Gastroesophageal sphincter (tissue), 4 donors: ENCODE measurements around the gene DGKZ. TPM values are rescaled to one million over a fixed set of nuclear protein-coding genes. Genes with fewer than 3 reads are reported as not detected.

Source experiments
- ATAC-seq: fragments of 150-250 bp; one replicate; pipeline ENCODE4 v1.9.1; 2016; ENCODE audit warnings: mild to moderate bottlenecking, moderate library complexity
- H3K27ac ChIP-seq, 4 donors: fragments of 200-600 bp; sonication (generic) in 3 of 4; 1 replicate in 3 of 4; 2 replicates in 1 of 4; pipeline ENCODE4 v1.5.1; 2016 to 2019
- H3K27me3 ChIP-seq: fragments of 200-600 bp; sonication (generic); one replicate; pipeline ENCODE4 v1.5.1; 2019
- H3K36me3 ChIP-seq, 2 donors: fragments of 200-600 bp; sonication (generic); one replicate each; pipeline ENCODE4 v1.5.1; 2019; ENCODE audit warnings: control low read depth in 1 of 2
- H3K4me1 ChIP-seq, 3 donors: fragments of 200-600 bp; sonication (generic); 1 replicate in 2 of 3; 2 replicates in 1 of 3; pipeline ENCODE4 v1.5.1; 2016 to 2019; ENCODE audit warnings: control low read depth in 2 of 3
- H3K4me3 ChIP-seq, 2 donors: fragments of 200-600 bp; sonication (generic); one replicate each; pipeline ENCODE4 v1.5.1; 2019; ENCODE audit warnings: mild to moderate bottlenecking in 1 of 2, moderate library complexity in 1 of 2
- H3K9me3 ChIP-seq, 3 donors: fragments of 200-600 bp; sonication (generic); one replicate each; pipeline ENCODE4 v1.5.1; 2017 to 2019; ENCODE audit warnings: control low read depth in 2 of 3
- EP300 ChIP-seq: sonication (generic); formaldehyde crosslinking; IDR thresholded peaks from one replicate; pipeline ENCODE4 v1.6.1; 2017; ENCODE audit warnings: antibody characterized with exemption, mild to moderate bottlenecking
- POLR2A ChIP-seq, 2 donors: fragments of 450-650 bp; IDR thresholded peaks; one replicate each; pipeline ENCODE4 v1.6.1; 2017; ENCODE audit warnings: antibody characterized with exemption in 2 of 2, mild to moderate bottlenecking in 2 of 2, moderate library complexity in 1 of 2
- POLR2AphosphoS5 ChIP-seq: sonication (generic); formaldehyde crosslinking; IDR thresholded peaks from one replicate; pipeline ENCODE4 v1.6.1; 2017; ENCODE audit warnings: antibody characterized with exemption
- WGBS, 2 donors: methylation state at CpG; one replicate each; pipeline ENCODE4 v1.1.5; 2018; ENCODE audit warnings: low coverage in 1 of 2; 5-methylcytosine and 5-hydroxymethylcytosine counted together
- total RNA-seq, 4 donors: library from RNA; depleted of rRNA; stranded (reverse); fragments of >200 nt; gene quantifications; one replicate each; pipeline ENCODE4 v1.1.0, GENCODE V29; 2016
- TF ChIP-seq, protein P1 (sequence below), 4 experiments: fragments of 200-600 bp in 2 of 4; fragments of 450-650 bp in 2 of 4; sonication (generic) in 1 of 4; IDR thresholded peaks; one replicate each; pipeline ENCODE4 v1.5.1; 2017 to 2019; ENCODE audit warnings: antibody characterized with exemption in 4 of 4, mild to moderate bottlenecking in 2 of 4, moderate library complexity in 2 of 4

DGKZ gene
- total RNA-seq, 4 donors from 2014 or later, result 39.2 to 78.8 (median 46.5) TPM

- 3% methylated on average over 6 of the region's 80 CpGs; no CpG with 5 or more reads in 1 of the 2 donors for WGBS, 2 donors
- Histone ChIP-seq H3K36me3 (no peaks in the 10 kb centered on the region), H3K27ac (no peak overlapping the region), H3K9me3 (no peaks in the 10 kb centered on the region), H3K4me3 (peak overlapping the region in 1 of 2 donors; percentile 44), H3K4me1 (peaks cover 0 to 45% (median 31%) of the 10 kb centered on the region in 3 donors), H3K27me3 (peaks cover 86% of the 10 kb centered on the region)
- no peak for TF ChIP-seq POLR2AphosphoS5
- TF ChIP-seq EP300, result no peak
- TF ChIP-seq, protein P1, sequence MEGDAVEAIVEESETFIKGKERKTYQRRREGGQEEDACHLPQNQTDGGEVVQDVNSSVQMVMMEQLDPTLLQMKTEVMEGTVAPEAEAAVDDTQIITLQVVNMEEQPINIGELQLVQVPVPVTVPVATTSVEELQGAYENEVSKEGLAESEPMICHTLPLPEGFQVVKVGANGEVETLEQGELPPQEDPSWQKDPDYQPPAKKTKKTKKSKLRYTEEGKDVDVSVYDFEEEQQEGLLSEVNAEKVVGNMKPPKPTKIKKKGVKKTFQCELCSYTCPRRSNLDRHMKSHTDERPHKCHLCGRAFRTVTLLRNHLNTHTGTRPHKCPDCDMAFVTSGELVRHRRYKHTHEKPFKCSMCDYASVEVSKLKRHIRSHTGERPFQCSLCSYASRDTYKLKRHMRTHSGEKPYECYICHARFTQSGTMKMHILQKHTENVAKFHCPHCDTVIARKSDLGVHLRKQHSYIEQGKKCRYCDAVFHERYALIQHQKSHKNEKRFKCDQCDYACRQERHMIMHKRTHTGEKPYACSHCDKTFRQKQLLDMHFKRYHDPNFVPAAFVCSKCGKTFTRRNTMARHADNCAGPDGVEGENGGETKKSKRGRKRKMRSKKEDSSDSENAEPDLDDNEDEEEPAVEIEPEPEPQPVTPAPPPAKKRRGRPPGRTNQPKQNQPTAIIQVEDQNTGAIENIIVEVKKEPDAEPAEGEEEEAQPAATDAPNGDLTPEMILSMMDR (IDR thresholded peaks at IDR 0.05), result peak in 3 of 4 experiments; percentile 75 to 92 (median 81)
- no peak for TF ChIP-seq POLR2A (IDR thresholded peaks at IDR 0.05)
- peak; percentile 53 for ATAC-seq
Observed at GRCh38 chr11:46389450-46390330, 42.4 kb downstream of the DGKZ start.

DNA sequence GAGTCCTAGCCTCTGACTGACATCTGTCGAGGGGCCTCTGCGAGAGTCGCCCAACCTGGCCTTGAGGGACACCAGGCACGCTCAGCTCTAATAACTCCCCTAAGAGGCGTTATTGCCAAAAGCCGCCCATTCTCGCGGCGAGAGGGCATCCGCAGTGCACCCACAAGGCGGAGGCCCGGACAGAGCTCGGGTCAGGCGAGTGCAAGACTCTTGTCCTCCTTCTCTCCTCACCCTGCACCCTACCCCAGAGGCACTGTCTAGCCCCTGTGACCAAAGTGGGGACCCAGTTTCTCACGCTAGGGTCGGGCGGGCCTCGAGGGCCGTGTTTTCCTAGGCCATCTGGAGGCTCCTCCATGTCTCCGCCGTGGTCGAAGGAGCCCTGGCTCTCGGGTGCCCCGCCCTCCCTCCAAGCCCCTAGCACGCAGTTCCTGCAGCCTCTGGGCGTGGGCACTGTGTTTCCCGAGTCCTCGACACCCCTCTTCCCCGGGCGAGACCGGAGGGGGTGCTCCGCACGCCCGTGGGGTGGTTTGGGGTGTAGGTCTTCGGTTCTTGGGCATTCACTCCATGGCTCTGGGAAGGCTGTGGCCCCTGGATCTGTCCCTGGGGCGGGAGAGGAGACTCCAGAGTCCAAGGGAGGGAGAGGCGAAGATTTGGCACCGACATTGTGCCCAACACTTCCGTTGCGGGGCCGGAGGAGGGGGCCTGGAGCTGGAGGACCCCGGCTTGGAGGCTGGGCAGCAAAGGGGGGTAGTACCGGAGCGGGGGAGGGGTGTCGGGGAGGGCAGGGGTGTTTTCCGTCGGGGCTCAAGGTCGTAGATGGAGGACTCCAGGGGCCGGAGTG is 43.3 kb downstream of the DGKZ start:
- H3K27me3 ChIP-seq, result peaks cover 77% of the 10 kb centered on the region
- H3K36me3 ChIP-seq, result no peaks in the 10 kb centered on the region
- no peaks in the 10 kb centered on the region for H3K9me3 ChIP-seq
- TF ChIP-seq, protein P1 (IDR thresholded peaks at IDR 0.05), result no peak
- no peak for TF ChIP-seq POLR2AphosphoS5
- TF ChIP-seq POLR2A (IDR thresholded peaks at IDR 0.05), result no peak
- no peak for TF ChIP-seq EP300
- ATAC-seq, result no peak
- no peak overlapping the region for H3K4me3 ChIP-seq
- 4 to 13% methylated on average over 7 to 8 of the region's 49 CpGs for WGBS, 2 donors
- no peak overlapping the region for H3K27ac ChIP-seq
- H3K4me1 ChIP-seq, result peaks cover 0 to 45% (median 31%) of the 10 kb centered on the region in 3 donors

- WGBS, 2 donors, result 0% methylated on average over 6 of the region's 31 CpGs; no CpG with 5 or more reads in 1 of the 2 donors
- H3K36me3 ChIP-seq, result peaks cover 0 to 5% of the 10 kb centered on the region in 2 donors
- H3K4me1 ChIP-seq, result peaks cover 0 to 45% (median 31%) of the 10 kb centered on the region in 3 donors
- peak overlapping the region in 1 of 2 donors; percentile 42 for H3K4me3 ChIP-seq
- TF ChIP-seq, protein P1 (IDR thresholded peaks at IDR 0.05), result no peak
- TF ChIP-seq POLR2A (IDR thresholded peaks at IDR 0.05), result no peak
- TF ChIP-seq POLR2AphosphoS5, result no peak
- no peak for TF ChIP-seq EP300
- H3K27ac ChIP-seq, result no peak overlapping the region
- H3K27me3 ChIP-seq, result peaks cover 71% of the 10 kb centered on the region
- no peaks in the 10 kb centered on the region for H3K9me3 ChIP-seq
- ATAC-seq, result no peak
Observed at GRCh38 chr11:46391186-46391577, 43.9 kb downstream of the DGKZ start.

DNA sequence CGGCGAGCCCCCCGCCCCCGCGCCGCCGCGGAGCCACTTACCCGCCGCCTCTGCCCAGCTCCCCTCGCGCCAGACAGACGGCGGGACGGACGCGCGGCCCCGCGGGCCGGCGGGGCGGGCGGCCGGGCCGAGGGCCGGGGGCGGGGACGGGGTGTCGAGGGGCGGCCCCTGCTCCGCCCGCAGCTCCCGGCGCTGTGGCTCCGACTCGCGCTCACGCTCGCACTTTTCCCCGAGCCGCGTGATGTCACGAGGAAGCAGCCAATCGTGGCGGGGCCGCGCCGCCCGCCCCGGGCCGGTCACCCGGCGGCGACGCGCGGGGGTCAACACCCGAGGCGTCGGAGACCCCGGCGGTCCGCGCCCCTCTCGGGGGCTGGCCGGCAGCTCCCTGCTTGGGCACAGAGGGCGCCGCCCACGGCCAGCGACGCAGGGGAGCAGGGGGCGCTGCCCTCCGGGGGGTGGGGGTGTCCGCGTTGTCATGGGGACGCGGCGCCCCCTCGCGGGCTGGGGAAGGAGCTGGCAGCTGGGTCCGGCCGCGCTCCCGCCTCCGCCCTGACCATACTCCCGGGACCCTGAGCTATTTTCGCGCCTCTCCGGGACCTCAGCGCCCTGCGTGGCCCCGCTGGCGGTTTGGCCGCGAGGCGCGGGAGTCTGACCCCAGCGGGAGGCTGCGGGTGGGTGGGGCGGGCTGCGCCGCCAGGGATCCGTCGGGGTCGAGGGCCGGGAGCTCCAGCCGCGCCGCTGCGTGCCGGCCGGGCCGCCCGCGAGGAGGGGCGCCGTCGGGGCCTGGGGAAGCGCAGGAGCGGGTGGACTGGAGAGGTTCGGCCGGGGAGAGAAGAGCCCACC is 44.5 kb downstream of the DGKZ start, which contains the start of gene CHRM4:
Gene CHRM4, minus strand, starts transcription at position 199 of the 843 bp plus-strand sequence. CDS start 5,219 bp downstream, outside the sequence.
- TF ChIP-seq POLR2AphosphoS5, result no peak
- TF ChIP-seq, protein P1 (IDR thresholded peaks at IDR 0.05), result peak in 1 of 4 experiments; percentile 24
- no peak for TF ChIP-seq POLR2A (IDR thresholded peaks at IDR 0.05)
- TF ChIP-seq EP300, result no peak
- H3K36me3 ChIP-seq, result peaks cover 0 to 11% of the 10 kb centered on the region in 2 donors
- peak within 1 kb of the TSS in 1 of 2 donors; percentile 42 for H3K4me3 ChIP-seq
- no CpG with 5 or more reads among the region's 123 CpGs for WGBS, 2 donors
- peaks cover 0 to 45% (median 31%) of the 10 kb centered on the region in 3 donors for H3K4me1 ChIP-seq
- peaks cover 65% of the 10 kb centered on the region for H3K27me3 ChIP-seq
- no peaks in the 10 kb centered on the region for H3K9me3 ChIP-seq
- ATAC-seq, result no peak
- no peak within 1 kb of the TSS for H3K27ac ChIP-seq
